NCI-H510A treated with DMSO at 0.1 percent for 48 hours (cell line): Measurements from ENCODE around the gene TRIM46.
"Not testable (repeated sequence)": the region's sequence is repeated elsewhere in the genome, so short reads cannot be mapped to it uniquely, and the experiment has no call there.

Experiments used
- DNase-seq: peaks from one replicate; lab custom pipeline; 2025; lab: John Stamatoyannopoulos, UW

TRIM46 gene

GRCh38 chr1:155228096-155228427 lies 54.4 kb downstream of the TRIM46 start:
- DNase-seq: no peak

GRCh38 chr1:155231302-155231701 lies 57.7 kb downstream of the TRIM46 start:
- DNase-seq: not testable (repeated sequence)

- not testable (repeated sequence) for DNase-seq
Observed at GRCh38 chr1:155232001-155232978, 58.6 kb downstream of the TRIM46 start.

GRCh38 chr1:155233502-155233901 lies 59.9 kb downstream of the TRIM46 start:
- DNase-seq: not testable (repeated sequence)
